ENCODE results near the gene PPBP.
"Not testable (repeated sequence)": the region's sequence is repeated elsewhere in the genome, so short reads cannot be mapped to it uniquely, and the experiment has no call there.

Gene PPBP

GRCh38 chr4:73950376-73950920 lies 37.5 kb downstream of the PPBP start:
- not testable (repeated sequence) for DNase-seq (ENCODE audit: low read depth in 3 of 3, low spot score in 1 of 3)

GRCh38 chr4:73948990-73949706 lies 38.8 kb downstream of the PPBP start:
- no peak for DNase-seq (ENCODE audit: low read depth in 3 of 3, low spot score in 1 of 3)

- no peak for DNase-seq (ENCODE audit: low read depth in 3 of 3, low spot score in 1 of 3)
Measured at GRCh38 chr4:73948291-73948690, 39.7 kb downstream of the PPBP start.

GRCh38 chr4:73947239-73947985 lies 40.6 kb downstream of the PPBP start:
- no peak for DNase-seq (ENCODE audit: low read depth in 3 of 3, low spot score in 1 of 3)

GRCh38 chr4:73945674-73946449 lies 42.1 kb downstream of the PPBP start:
- DNase-seq (ENCODE audit: low read depth in 3 of 3, low spot score in 1 of 3) = no peak

GRCh38 chr4:73945140-73945539 lies 42.9 kb downstream of the PPBP start:
- DNase-seq (ENCODE audit: low read depth in 3 of 3, low spot score in 1 of 3) = no peak

- no peak for DNase-seq (ENCODE audit: low read depth in 3 of 3, low spot score in 1 of 3)
Measured at GRCh38 chr4:73944061-73944875, 43.7 kb downstream of the PPBP start.

- no peak for DNase-seq (ENCODE audit: low read depth in 3 of 3, low spot score in 1 of 3)
Measured at GRCh38 chr4:73943555-73943954, 44.4 kb downstream of the PPBP start.

- no peak for DNase-seq (ENCODE audit: low read depth in 3 of 3, low spot score in 1 of 3)
Measured at GRCh38 chr4:73936969-73937368, 51.0 kb downstream of the PPBP start.

All from stimulated activated CD4-positive, alpha-beta T cell treated with anti-CD3 and anti-CD28 coated beads, TNF-alpha, amount 100 ng/mL, for 1 hour (primary cell).